HUES6 (cell line): ENCODE measurements around the gene SLC4A7.
A peak's percentile ranks its signal among the peaks of the same experiment; 100 is the strongest.

Experiments
- H3K27ac ChIP-seq: 2 replicates; pipeline ENCODE4 v1.7.0; 2013; ENCODE audit warnings: low read depth, mild to moderate bottlenecking, low read length, inconsistent platforms
- H3K27me3 ChIP-seq: 2 replicates; pipeline ENCODE4 v1.6.1; 2013; ENCODE audit warnings: low read length; ENCODE audit not compliant: control insufficient read depth, insufficient read depth
- H3K36me3 ChIP-seq: 2 replicates; pipeline ENCODE4 v1.6.1; 2013; ENCODE audit warnings: low read length; ENCODE audit not compliant: control insufficient read depth, insufficient read depth
- H3K4me1 ChIP-seq: 2 replicates; pipeline ENCODE4 v1.6.1; 2013; ENCODE audit warnings: low read length; ENCODE audit not compliant: control insufficient read depth, insufficient read depth
- H3K4me3 ChIP-seq: 2 replicates; pipeline ENCODE4 v1.5.1; 2013; ENCODE audit warnings: low read depth, low read length
- H3K9ac ChIP-seq: one replicate; pipeline ENCODE4 v1.6.1; 2013; ENCODE audit warnings: mild to moderate bottlenecking, low read length
- H3K9me3 ChIP-seq: 2 replicates; pipeline ENCODE4 v1.6.1; 2013; ENCODE audit warnings: low read depth, low read length; ENCODE audit not compliant: control insufficient read depth, insufficient read depth

Gene SLC4A7

GRCh38 chr3:27486336-27486735 is 2.2 kb upstream of the SLC4A7 start:
- no peaks in the 10 kb centered on the region for H3K27me3 ChIP-seq
- no peaks in the 10 kb centered on the region for H3K36me3 ChIP-seq
- H3K27ac ChIP-seq = no peak overlapping the region
- no peaks in the 10 kb centered on the region for H3K9me3 ChIP-seq
- no peak overlapping the region for H3K4me3 ChIP-seq
- H3K9ac ChIP-seq = no peak overlapping the region
- 0 out of 2 replicates have a peak, but pooled peaks cover 3% of the 10 kb centered on the region for H3K4me1 ChIP-seq

DNA sequence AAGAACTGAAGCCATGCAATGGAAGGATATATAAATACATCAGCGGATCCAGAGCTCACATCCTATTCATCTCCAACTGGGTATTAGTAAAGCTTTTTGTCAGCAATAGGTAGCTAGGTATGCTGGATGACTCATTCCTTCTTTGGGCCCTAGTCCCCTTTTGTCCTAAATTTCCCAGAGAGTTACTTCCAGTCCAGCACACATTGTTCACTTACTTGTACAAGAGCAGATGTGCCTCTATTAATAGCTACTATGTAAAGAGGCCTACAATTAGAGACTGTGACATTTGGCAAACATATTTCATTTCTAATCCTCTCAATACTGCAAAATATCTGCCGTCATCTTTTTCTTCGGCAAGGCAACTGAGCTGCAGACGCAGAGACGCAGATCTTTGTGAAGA is 1.7 kb upstream of the SLC4A7 start:
- no peak overlapping the region for H3K4me3 ChIP-seq
- no peak overlapping the region for H3K27ac ChIP-seq
- H3K27me3 ChIP-seq = no peaks in the 10 kb centered on the region
- H3K9ac ChIP-seq = no peak overlapping the region
- 0 out of 2 replicates have a peak, but pooled peaks cover 3% of the 10 kb centered on the region for H3K4me1 ChIP-seq
- no peaks in the 10 kb centered on the region for H3K36me3 ChIP-seq
- H3K9me3 ChIP-seq = no peaks in the 10 kb centered on the region

DNA sequence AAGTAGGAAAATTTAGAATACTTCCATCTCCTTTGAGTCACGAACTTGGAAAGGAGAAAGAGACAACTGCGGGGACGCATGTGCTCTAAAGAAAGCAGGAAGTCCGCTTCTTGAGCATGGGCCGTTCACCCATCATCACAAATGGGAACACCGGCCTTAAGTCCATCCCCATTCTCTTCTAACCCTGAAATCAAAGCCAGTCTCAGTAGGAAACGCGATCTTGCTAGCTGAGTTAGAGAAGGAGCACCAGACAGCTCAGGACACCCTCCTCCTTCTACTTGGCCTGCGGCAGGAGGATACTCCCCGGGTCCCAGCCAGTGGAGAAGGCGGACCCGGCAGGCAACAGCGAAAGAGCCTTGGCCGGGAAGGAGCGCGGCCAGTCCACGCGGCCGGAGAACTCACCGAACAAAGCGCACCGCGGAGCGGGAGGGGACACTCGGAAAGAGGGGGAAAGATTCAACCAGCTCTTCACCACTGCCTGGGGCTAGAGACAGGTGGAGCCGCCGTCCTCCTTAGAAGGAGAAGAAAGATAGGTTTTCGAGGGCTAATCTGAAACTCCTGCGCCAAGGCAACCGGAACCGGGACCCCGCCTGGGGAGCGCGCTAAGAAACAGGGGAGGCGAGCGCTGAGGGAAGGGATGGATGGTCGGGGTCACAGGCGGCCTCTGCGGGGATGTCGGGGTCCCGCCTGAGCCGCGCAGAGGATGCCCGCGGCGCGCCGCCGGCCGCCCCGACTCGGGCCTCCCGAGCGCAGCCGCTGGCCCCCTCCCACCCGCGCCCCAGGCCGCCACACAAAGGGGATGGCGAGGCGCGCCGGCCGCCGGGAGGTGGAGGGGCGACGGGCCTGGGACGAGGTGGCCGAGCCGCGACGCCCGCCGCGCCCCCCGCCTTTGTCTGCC is 818 bp downstream of the SLC4A7 start:
- 0 out of 2 replicates have a peak, but pooled peaks cover 3% of the 10 kb centered on the region for H3K4me1 ChIP-seq
- peak overlapping the region; percentile 82 for H3K9ac ChIP-seq
- H3K27me3 ChIP-seq = no peaks in the 10 kb centered on the region
- peaks cover 7% of the 10 kb centered on the region; the same call in 1 of the 2 replicates for H3K36me3 ChIP-seq
- H3K9me3 ChIP-seq = peaks cover 3% of the 10 kb centered on the region; the same call in 1 of the 2 replicates
- H3K4me3 ChIP-seq = peak overlapping the region; percentile 67
- peak overlapping the region; percentile 77; the same call in 1 of the 2 replicates for H3K27ac ChIP-seq

DNA sequence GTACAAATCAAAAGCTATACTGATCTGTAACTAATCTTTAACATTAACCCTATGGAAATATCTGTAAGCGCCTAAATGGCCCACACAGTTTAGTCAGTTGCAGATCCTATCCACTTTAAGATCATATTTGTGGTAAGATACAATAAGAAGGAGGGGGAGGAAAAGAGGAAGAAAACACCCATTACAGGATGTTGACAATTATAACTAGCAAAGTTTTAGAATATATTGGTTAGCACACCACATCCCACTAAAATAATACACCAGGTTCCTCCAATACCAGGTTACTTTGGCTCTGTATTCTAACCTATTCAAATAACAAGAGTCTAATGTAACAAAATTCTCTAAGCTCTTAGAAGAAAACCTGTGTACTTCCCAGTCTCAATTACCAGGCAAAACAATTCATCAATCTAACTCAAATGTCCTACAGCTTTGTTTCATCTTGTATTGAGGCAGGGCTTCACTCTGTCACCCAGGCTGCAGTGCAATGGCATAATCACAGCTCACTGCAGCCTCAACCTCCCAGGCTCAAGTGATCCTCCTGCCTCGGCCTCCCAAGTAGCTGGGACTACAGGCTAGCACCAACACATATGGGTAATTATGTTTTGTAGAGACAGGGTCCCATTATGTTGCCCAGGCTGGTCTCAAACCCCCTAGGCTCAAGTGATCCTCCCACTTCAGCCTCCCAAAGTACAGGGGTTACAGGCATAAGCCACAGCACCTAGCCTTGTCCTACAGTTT is 4.2 kb downstream of the SLC4A7 start:
- Histone ChIP-seq H3K9ac (no peak overlapping the region), H3K36me3 (peaks cover 29% of the 10 kb centered on the region; the same call in 1 of the 2 replicates), H3K27me3 (no peaks in the 10 kb centered on the region), H3K4me1 (0 out of 2 replicates have a peak, but pooled peaks cover 3% of the 10 kb centered on the region), H3K4me3 (no peak overlapping the region), H3K9me3 (peaks cover 15% of the 10 kb centered on the region; the same call in 1 of the 2 replicates), H3K27ac (no peak overlapping the region)

DNA sequence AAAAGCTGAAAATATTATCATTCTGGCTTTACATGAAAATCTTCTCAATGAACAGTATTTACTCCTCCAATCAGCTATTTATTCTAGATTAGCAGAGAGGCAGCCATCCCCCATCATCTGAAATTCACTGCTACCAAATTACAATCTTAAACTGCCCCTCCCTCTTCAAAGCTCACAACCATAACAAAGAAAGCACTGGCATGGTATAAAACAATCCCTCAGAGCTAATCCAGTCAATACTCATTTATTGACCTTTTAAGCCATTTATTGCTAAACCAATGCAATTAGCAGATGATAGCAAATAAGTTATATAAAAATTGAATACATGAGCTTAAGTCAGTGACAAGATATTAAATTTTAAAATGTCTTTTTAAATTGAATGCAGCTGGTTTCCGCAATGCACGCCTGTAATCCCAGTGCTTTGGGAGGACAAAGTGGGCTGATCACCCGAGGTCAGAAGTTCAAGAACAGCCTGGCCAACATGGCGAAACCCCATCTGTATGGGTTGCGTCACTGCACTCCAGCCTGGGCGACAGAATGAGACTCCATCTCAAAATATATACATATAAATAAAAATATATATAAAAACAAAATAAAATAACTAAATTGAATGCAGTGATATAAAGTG is 12.1 kb downstream of the SLC4A7 start:
- H3K27ac ChIP-seq = no peak overlapping the region
- no peak overlapping the region for H3K9ac ChIP-seq
- peaks cover 29% of the 10 kb centered on the region; the same call in 1 of the 2 replicates for H3K36me3 ChIP-seq
- no peaks in the 10 kb centered on the region for H3K27me3 ChIP-seq
- H3K4me3 ChIP-seq = no peak overlapping the region
- H3K4me1 ChIP-seq = no peaks in the 10 kb centered on the region
- peaks cover 10% of the 10 kb centered on the region; the same call in 1 of the 2 replicates for H3K9me3 ChIP-seq

DNA sequence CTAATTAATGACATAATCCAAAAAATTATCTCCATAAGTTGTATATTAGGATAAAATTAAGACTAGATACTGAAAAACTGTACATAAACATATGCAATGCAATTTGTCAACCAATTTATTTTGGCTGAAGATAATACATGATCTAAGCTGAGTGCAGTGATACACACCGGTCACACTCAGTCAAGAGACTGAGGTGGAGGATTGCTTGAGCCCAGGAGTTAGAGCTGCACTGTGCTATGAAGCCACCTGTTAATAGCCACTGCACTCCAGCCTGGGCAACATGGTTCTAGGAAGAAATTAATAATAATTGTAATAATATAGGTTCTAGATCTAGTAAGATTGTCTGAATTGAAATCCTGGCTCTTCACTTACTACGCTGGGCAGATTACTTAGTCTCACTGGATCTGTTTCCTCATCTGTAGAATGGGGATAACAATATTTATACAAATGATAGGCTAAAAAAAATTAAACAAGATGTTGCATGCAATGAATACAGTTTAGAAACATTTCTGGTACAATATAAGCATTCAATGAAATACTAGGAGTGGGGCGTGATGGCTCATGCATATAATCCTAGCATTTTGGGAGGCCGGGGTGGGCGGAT is 15.8 kb downstream of the SLC4A7 start:
- Histone ChIP-seq H3K27ac (no peak overlapping the region), H3K9me3 (peaks cover 9% of the 10 kb centered on the region; the same call in 1 of the 2 replicates), H3K4me1 (no peaks in the 10 kb centered on the region), H3K4me3 (no peak overlapping the region), H3K27me3 (no peaks in the 10 kb centered on the region), H3K36me3 (peaks cover 16% of the 10 kb centered on the region; the same call in 1 of the 2 replicates), H3K9ac (no peak overlapping the region)

DNA sequence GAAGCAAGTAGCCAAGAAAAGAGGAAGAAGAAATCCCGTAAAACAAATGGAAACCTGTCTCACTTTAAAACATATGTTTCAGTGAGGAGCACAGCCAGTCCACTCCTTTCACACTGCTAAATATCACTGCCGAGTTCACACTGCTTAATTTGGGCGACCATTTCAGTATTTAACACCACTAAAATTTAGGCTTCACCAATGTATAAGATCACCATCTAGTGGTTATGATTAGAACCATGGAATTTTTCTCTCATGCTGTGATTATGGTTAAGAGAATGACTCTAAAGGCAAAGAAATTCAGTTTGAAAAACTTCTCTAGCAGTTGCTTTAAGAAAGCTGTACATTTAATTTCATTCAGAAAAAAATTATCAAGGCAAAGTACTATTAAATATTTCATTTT is 16.6 kb downstream of the SLC4A7 start:
- no peak overlapping the region for H3K4me3 ChIP-seq
- no peaks in the 10 kb centered on the region; the same call in 1 of the 2 replicates for H3K4me1 ChIP-seq
- H3K27me3 ChIP-seq = no peaks in the 10 kb centered on the region
- peaks cover 11% of the 10 kb centered on the region; the same call in 1 of the 2 replicates for H3K36me3 ChIP-seq
- H3K9me3 ChIP-seq = peaks cover 9% of the 10 kb centered on the region; the same call in 1 of the 2 replicates
- H3K9ac ChIP-seq = no peak overlapping the region
- no peak overlapping the region for H3K27ac ChIP-seq

- Histone ChIP-seq H3K36me3 (peaks cover 21% of the 10 kb centered on the region; the same call in 1 of the 2 replicates), H3K9me3 (peaks cover 9% of the 10 kb centered on the region; the same call in 1 of the 2 replicates), H3K27me3 (no peaks in the 10 kb centered on the region), H3K4me1 (no peaks in the 10 kb centered on the region; the same call in 1 of the 2 replicates), H3K4me3 (no peak overlapping the region), H3K27ac (no peak overlapping the region), H3K9ac (no peak overlapping the region)
These were observed 19.5 kb downstream of the SLC4A7 start for GRCh38 chr3:27464646-27465045.

DNA sequence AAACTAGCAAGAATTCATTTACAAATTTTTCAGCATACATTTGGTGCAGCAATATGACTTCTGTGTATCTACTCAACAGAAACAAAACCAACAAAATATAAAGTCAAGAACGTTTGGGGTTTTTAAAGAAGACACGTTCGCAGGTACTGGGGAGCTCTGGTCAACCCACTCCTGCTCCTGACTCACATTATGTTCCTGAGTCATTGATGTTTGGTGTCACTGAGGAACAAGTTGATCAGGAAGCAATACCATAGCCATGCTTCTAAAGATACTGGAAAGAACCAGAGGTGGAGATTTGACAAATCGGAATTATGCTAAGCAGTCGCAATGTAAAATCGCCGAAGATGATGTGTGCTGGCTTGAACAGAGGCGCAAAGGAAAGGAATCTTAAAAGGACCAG is 22.0 kb downstream of the SLC4A7 start:
- Histone ChIP-seq H3K36me3 (peaks cover 21% of the 10 kb centered on the region; the same call in 1 of the 2 replicates), H3K4me1 (peaks cover 3% of the 10 kb centered on the region; the same call in 1 of the 2 replicates), H3K4me3 (no peak overlapping the region), H3K27ac (no peak overlapping the region), H3K9ac (no peak overlapping the region), H3K27me3 (no peaks in the 10 kb centered on the region), H3K9me3 (peaks cover 9% of the 10 kb centered on the region; the same call in 1 of the 2 replicates)

GRCh38 chr3:27458929-27459328 is 25.3 kb downstream of the SLC4A7 start:
- Histone ChIP-seq H3K4me1 (peaks cover 8% of the 10 kb centered on the region; the same call in 1 of the 2 replicates), H3K9me3 (peaks cover 2% of the 10 kb centered on the region; the same call in 1 of the 2 replicates), H3K27ac (no peak overlapping the region), H3K9ac (no peak overlapping the region), H3K27me3 (no peaks in the 10 kb centered on the region), H3K4me3 (no peak overlapping the region), H3K36me3 (peaks cover 21% of the 10 kb centered on the region; the same call in 1 of the 2 replicates)
